SJCRH30 (cell line): ENCODE data around the gene PTGER2. TPM values are rescaled to one million over a fixed set of nuclear protein-coding genes. Genes with fewer than 3 reads are reported as not detected.
A peak's percentile ranks its signal among the peaks of the same experiment; 100 is the strongest.

Experiments used
- DNase-seq, 2 experiments: peaks; one replicate each; pipeline ENCODE4 v3.0.0-alpha.2; 2015 to 2020
- H3K27ac ChIP-seq: fragments of 250-450 bp; sonication (Bioruptor Pico); 2 replicates; pipeline ENCODE4 v1.5.1; 2020; ENCODE audit warnings: mild to moderate bottlenecking, moderate library complexity
- H3K27me3 ChIP-seq: fragments of 250-450 bp; sonication (Bioruptor Pico); 2 replicates; pipeline ENCODE4 v1.5.1; 2020; ENCODE audit warnings: mild to moderate bottlenecking, moderate library complexity
- H3K36me3 ChIP-seq: fragments of 250-450 bp; sonication (Bioruptor Pico); 2 replicates; pipeline ENCODE4 v1.5.1; 2020; ENCODE audit warnings: mild to moderate bottlenecking, moderate library complexity
- H3K4me1 ChIP-seq: fragments of 250-450 bp; sonication (Bioruptor Pico); 2 replicates; pipeline ENCODE4 v1.5.1; 2020; ENCODE audit warnings: mild to moderate bottlenecking, moderate library complexity
- H3K4me3 ChIP-seq: fragments of 250-450 bp; sonication (Bioruptor Pico); 2 replicates; pipeline ENCODE4 v1.5.1; 2020; ENCODE audit warnings: mild to moderate bottlenecking, moderate library complexity
- H3K9me3 ChIP-seq: fragments of 250-450 bp; sonication (Bioruptor Pico); replicated peaks from 2 replicates; pipeline ENCODE4 v1.5.1; 2020; ENCODE audit warnings: mild to moderate bottlenecking, moderate library complexity
- total RNA-seq: library from RNA; depleted of rRNA; stranded (reverse); fragments of >200 nt; shearing (Covaris generic); gene quantifications from 2 replicates; pipeline ENCODE4 v1.2.3, GENCODE V29; 2014; rRNA removed

The PTGER2 gene
- total RNA-seq, 1 experiment from 2014 or later = 0.36 TPM

GRCh38 chr14:52363041-52363704, 49.1 kb downstream of the PTGER2 start:
- no peak for DNase-seq
- Histone ChIP-seq H3K36me3 (no peaks in the 10 kb centered on the region), H3K9me3 (no peaks in the 10 kb centered on the region), H3K27ac (no peak overlapping the region), H3K4me1 (peaks cover 45% of the 10 kb centered on the region), H3K27me3 (no peaks in the 10 kb centered on the region), H3K4me3 (no peak overlapping the region)

GRCh38 chr14:52363961-52364360, 49.8 kb downstream of the PTGER2 start:
- no peaks in the 10 kb centered on the region for H3K27me3 ChIP-seq
- no peak overlapping the region for H3K4me3 ChIP-seq
- DNase-seq = no peak
- no peaks in the 10 kb centered on the region for H3K36me3 ChIP-seq
- no peaks in the 10 kb centered on the region for H3K9me3 ChIP-seq
- peak overlapping the region; percentile 65; the same call in 1 of the 2 replicates for H3K27ac ChIP-seq
- peaks cover 45% of the 10 kb centered on the region for H3K4me1 ChIP-seq

- Histone ChIP-seq H3K9me3 (no peaks in the 10 kb centered on the region), H3K27ac (peak overlapping the region; percentile 65), H3K36me3 (no peaks in the 10 kb centered on the region), H3K4me3 (no peak overlapping the region), H3K4me1 (peaks cover 55% of the 10 kb centered on the region), H3K27me3 (no peaks in the 10 kb centered on the region)
- peak in 1 of 2 experiments; percentile 93 for DNase-seq
Observed at GRCh38 chr14:52365071-52365470, 51.0 kb downstream of the PTGER2 start.

GRCh38 chr14:52366796-52367315, 52.7 kb downstream of the PTGER2 start:
- Histone ChIP-seq H3K4me3 (no peak overlapping the region), H3K27me3 (no peaks in the 10 kb centered on the region), H3K9me3 (no peaks in the 10 kb centered on the region), H3K27ac (no peak overlapping the region), H3K36me3 (no peaks in the 10 kb centered on the region), H3K4me1 (peaks cover 55% of the 10 kb centered on the region)
- DNase-seq = no peak

GRCh38 chr14:52369305-52369801, 55.2 kb downstream of the PTGER2 start:
- H3K4me1 ChIP-seq = peaks cover 40% of the 10 kb centered on the region
- no peak for DNase-seq
- no peak overlapping the region for H3K4me3 ChIP-seq
- H3K27me3 ChIP-seq = no peaks in the 10 kb centered on the region
- no peaks in the 10 kb centered on the region for H3K36me3 ChIP-seq
- no peaks in the 10 kb centered on the region for H3K9me3 ChIP-seq
- H3K27ac ChIP-seq = no peak overlapping the region

- no peak overlapping the region for H3K27ac ChIP-seq
- H3K27me3 ChIP-seq = no peaks in the 10 kb centered on the region
- H3K4me1 ChIP-seq = peaks cover 28% of the 10 kb centered on the region
- H3K9me3 ChIP-seq = no peaks in the 10 kb centered on the region
- DNase-seq = no peak
- no peaks in the 10 kb centered on the region for H3K36me3 ChIP-seq
- no peak overlapping the region for H3K4me3 ChIP-seq
Observed at GRCh38 chr14:52370406-52370935, 56.4 kb downstream of the PTGER2 start.

GRCh38 chr14:52377940-52378339, 63.8 kb downstream of the PTGER2 start:
- no peaks in the 10 kb centered on the region for H3K27me3 ChIP-seq
- DNase-seq = no peak
- H3K9me3 ChIP-seq = no peaks in the 10 kb centered on the region
- no peaks in the 10 kb centered on the region for H3K36me3 ChIP-seq
- H3K4me1 ChIP-seq = no peaks in the 10 kb centered on the region
- no peak overlapping the region for H3K4me3 ChIP-seq
- H3K27ac ChIP-seq = no peak overlapping the region

Other genes with a start within 250 kb of the PTGER2 start
- gene NID2, start 245.3 kb upstream of the PTGER2 start, total RNA-seq = 0.49 TPM in 1 of 2 replicates, not detected in the other
- not detected in 2 replicates for gene PTGDR, start 46.6 kb upstream of the PTGER2 start, total RNA-seq
- gene TXNDC16, start 238.2 kb downstream of the PTGER2 start, total RNA-seq = 7.9 and 10.3 TPM in 2 replicates
- gene GPR137C, start 238.5 kb downstream of the PTGER2 start, total RNA-seq = 2.5 and 2.7 TPM in 2 replicates